GM21360 (cell line): ENCODE data around the gene IGLL1.
"Not testable (repeated sequence)": the region's sequence is repeated elsewhere in the genome, so short reads cannot be mapped to it uniquely, and the experiment has no call there.

Experiments
- ATAC-seq: cut with Tn5 transposase; IDR thresholded peaks from one replicate; pipeline ENCODE4 v1.9.1; 2021; ENCODE audit warnings: mild to moderate bottlenecking, moderate library complexity; ENCODE audit not compliant: unreplicated experiment

Gene IGLL1

GRCh38 chr22:23591846-23592245, 11.8 kb upstream of the IGLL1 start:
- ATAC-seq, result no peak

DNA sequence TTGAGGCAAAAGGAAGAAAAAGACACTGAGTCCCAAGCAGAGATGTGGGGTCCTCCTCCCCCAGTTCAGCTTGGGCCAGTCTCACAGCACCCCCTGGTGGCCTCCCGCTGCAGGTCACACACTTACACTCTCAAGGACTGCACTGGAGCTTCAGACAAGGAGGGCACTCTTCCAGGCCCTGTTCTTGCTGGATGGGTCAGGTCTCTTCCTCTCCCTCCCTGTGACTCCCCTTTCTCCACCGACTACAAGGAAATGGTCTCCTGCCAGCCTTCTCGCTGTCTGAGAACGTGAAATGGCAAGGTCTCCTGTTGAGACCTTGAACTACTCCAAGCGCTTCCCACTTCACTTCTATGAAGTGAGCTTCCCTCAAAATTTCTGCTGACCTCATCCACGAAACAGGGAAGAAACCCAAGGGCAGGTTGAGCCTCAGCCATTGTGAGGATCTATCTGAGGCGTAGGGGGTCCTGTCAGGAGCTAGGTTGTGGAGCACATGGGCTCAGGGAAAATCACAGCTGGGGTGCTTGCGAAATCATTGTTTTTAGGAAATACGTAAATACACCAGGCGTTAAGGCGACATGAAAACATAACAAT, 11.2 kb upstream of the IGLL1 start:
- no peak for ATAC-seq

GRCh38 chr22:23583836-23584235, 3.7 kb upstream of the IGLL1 start:
- no peak for ATAC-seq

GRCh38 chr22:23583153-23583552, 3.1 kb upstream of the IGLL1 start:
- ATAC-seq, result no peak

DNA sequence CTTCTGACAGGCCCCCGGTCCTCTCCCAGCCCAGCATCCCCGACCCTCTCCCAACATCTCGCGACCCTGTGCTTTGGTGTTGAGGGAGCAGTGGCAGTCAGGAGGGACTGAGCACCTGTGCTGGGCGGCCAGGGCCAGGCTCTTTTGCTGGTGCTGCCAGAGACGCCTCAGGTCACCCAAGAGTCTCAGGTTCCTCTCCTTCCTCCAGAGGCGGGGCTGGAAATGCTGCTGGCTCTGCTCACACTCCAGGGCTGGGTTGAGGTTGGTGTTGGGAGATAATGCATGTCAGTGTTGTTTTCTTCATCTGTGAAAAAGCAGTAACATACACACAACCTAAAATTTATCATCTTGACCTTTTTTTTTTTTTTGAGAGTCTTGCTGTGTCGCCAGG, 1.2 kb upstream of the IGLL1 start:
- ATAC-seq, result no peak

DNA sequence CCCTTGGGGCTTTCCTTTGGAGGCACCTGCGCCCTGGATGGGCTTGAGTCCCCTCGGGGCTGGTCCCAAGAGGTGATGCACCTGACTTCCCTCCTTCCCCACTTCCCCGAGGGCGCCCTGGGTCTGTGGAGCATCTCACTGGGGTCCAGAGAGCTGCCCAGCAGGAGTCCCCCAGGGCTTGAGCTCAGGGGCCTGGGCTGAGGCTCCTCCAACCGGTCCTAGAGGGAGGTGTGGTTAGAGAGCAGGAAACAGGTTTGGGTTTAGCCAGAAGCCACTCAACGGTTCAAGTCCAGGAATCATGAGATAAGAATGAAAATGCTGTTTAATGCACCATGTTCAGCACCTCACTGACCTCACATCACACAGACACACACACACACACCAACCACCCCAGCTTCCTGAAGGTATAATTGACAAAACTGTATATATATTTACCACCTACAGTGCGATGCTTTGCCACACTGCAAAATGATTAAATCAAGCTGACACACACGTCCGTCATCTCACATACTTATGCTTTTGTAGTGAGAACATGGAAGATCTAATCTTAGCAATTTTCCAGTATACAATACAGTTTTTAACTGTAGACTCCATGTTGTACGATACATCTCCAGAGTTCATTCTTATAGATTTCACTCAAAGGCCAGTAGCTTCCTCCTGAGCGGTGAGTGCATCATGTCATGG, 628 bp upstream of the IGLL1 start:
- no peak for ATAC-seq

DNA sequence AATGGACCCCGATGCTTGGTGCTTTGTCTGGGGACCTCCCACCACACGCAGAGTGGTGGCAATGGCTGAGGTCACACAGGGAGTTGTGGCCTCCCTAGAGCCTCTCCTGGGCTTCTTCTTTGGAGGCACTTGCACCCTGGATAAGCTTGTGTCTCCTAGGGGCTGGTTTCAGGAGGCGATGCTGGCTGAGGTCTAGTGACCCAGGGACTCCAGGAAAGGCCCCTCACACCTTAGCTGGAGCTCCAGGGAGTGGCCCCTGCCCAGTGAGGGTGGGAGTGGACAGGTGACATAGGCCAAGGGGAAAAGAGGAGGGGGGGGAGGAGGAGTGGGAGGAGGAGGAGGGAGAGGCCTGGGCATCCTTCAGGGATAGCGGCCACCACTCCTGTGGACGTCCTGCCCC, 810 bp downstream of the IGLL1 start:
- ATAC-seq, result no peak

GRCh38 chr22:23578306-23578705, 1.8 kb downstream of the IGLL1 start:
- no peak for ATAC-seq

DNA sequence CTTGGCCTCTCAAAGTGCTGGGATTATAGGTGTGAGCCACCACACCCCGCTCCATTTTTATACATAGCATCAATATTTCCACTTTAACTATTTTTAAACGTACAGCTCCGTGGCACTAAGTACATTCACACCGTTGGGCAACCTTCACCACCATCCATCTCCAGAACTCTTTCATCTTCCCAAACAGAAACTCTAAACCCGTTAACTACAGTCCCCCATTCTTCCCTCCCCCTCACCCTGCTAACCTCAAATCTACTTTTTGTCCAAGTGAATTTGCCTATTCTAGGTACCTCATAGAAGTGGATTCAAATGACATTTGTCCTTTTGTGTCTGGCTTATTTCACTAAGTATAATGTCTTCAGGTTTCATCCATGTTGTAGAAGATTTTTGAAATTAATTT, 3.4 kb downstream of the IGLL1 start:
- no peak for ATAC-seq

DNA sequence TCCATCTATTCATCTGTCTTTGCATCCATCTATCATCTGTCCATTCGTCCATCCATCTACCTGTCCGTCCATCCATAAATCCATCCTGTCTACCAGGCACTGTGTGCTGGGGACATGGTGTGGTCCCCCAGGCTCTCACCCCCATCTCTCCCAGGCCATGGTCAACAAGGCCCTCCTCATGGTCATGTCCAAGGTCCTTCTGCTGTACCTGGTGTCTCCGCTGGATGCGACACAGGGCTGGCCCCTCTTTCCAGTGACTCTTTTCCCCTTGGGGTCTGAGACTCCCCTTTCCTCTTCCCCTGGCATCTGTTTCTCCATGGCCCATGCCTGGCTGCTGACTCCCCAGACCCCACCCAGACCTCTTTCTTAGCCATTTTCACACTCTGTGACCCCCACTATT, 4.5 kb downstream of the IGLL1 start:
- ATAC-seq, result no peak

GRCh38 chr22:23574877-23575276, 5.2 kb downstream of the IGLL1 start:
- ATAC-seq, result no peak

GRCh38 chr22:23574371-23574811, 5.7 kb downstream of the IGLL1 start:
- no peak for ATAC-seq

- ATAC-seq, result not testable (repeated sequence)
These were observed 6.3 kb downstream of the IGLL1 start for GRCh38 chr22:23573701-23574235.

DNA sequence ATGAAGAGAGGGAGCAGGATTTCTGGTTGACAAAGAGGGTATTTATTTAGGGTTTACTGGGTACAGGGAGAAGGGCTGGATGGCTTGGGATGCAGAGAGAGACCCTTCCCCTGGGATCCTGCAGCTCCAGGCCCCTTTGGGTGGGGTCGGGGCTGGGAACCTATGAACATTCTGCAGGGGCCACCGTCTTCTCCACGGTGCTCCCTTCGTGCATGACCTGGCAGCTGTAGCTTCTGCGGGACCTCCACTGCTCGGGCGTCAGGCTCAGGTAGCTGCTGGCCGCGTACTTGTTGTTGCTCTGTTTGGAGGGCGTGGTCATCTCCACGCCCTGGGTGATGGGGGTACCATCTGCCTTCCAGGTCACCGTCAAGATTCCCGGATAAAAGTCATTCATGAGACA, 7.0 kb downstream of the IGLL1 start:
- not testable (repeated sequence) for ATAC-seq

DNA sequence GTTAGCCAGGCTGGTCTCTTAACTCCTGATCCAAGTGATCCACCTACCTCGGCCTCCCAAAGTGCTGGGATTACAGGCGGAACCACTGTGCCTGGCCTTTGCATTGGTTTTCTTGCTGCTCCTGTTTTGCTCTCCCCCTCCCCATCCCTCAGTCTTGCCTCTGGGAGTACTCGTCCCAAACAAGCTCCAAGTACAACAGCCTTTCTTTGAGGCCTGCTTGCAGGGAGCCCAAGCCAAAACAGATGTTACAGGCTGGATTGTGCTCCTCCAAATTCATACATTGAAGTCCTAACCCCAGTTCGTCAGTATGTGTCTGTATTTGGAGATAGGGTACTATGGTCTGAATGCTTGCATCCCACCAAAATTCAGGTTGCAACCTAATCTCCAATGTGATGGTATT, 8.6 kb downstream of the IGLL1 start:
- ATAC-seq, result no peak

DNA sequence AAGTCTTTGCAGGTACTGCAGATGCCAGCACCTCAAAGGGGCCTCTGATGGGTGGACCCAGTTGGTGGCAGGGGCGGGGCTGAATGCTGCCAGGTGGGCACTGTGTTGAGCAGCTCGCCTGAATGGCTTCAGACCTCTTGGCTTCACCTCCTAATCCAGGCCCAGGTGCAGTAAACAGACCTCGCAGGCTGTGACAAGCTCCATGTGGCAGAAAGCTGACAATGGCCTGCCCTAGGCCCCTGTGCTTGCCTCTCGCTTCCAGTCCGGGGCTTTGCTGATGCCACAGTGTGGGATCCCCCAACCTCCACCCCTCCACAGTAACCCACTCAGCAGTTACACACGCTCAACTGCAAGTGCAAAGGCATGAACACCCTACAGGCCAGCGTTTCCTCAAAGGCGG, 9.4 kb downstream of the IGLL1 start:
- no peak for ATAC-seq

DNA sequence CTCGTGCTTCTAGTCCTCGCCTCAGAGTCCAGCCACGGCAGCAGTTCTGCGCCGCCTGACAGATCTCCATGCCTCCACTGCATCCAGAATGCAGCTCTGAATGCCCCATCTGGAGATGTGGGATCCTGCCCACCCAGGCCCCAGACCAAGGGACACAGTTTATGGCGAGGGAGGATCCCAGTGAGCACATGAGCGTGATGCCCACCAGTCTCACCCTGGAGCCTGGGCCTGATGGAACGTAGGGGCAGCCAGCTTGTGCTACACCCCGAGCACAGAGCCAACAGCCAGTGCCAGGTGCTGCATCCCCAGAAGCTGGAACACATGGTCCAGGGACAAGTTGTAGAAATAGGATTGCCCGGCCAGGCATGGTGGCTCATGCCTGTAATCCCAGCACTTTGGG, 10.4 kb downstream of the IGLL1 start:
- no peak for ATAC-seq

DNA sequence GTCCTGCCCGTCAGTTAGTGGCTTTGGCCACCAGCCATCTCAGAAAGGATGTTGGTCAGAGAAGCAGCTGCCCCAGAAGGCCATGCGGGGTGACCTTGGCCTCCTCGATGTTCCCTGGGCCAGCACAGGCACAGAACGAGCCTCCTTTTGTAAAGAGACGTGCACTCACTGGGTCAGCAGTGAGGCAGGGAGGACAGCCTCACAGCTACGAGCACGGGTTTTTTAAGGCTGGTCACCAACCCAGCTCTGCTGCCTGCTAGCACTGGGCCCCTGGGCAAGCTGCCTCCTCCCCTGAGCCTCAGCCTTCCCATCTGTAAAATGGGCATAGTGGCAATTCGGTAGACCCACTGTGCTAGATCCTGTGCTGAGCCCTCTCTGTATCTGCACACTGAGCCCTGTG, 10.8 kb downstream of the IGLL1 start:
- ATAC-seq, result no peak

GRCh38 chr22:23566705-23567475, 13.2 kb downstream of the IGLL1 start:
- no peak for ATAC-seq

DNA sequence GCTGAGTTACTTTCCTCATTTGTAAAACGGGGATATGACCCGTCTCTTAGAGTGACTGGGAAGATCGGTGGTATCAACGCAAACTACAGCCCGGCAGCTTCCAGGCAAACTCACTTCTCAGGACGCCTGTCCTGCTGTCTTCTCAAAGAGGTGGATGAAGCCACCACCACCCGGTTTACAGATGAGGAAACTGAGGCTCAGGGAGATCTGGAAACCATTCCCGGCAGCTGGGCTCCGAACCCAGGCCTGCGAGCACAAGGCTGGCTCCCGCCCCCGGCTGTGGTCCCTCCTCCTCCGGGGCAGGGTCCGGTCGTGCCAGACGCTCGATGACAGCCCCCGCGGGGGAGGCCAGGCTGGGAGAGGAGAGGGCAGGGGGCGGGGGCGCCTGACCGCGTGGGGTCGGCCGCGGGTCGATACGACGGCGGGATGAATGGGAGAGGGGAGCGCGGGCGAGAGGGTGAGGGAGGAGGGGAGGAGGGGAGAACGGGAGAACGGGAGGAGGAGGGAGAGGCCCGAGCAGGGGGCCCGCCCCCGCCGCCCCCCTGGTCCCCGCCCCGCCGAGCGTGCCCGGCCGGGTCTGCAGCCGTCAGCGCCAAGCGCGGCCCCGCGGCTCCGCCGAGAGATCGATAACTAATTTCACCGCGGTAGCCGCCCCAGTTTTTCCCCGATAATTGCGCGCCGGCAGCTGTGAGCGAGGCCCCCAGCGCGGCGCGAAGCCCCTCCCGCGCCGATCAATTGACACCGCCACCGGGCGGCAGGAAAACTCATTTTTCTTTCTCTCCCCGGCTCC, 14.0 kb downstream of the IGLL1 start:
- no peak for ATAC-seq

- no peak for ATAC-seq
These were observed 14.7 kb downstream of the IGLL1 start for GRCh38 chr22:23565305-23565914.
